HG02973 (cell line): ENCODE measurements around the gene RNF186.

ENCODE experiments used
- ATAC-seq: cut with Tn5 transposase; IDR thresholded peaks from one replicate; pipeline ENCODE4 v1.9.1; 2021; ENCODE audit warnings: moderate library complexity; ENCODE audit not compliant: unreplicated experiment

The RNF186 gene

DNA sequence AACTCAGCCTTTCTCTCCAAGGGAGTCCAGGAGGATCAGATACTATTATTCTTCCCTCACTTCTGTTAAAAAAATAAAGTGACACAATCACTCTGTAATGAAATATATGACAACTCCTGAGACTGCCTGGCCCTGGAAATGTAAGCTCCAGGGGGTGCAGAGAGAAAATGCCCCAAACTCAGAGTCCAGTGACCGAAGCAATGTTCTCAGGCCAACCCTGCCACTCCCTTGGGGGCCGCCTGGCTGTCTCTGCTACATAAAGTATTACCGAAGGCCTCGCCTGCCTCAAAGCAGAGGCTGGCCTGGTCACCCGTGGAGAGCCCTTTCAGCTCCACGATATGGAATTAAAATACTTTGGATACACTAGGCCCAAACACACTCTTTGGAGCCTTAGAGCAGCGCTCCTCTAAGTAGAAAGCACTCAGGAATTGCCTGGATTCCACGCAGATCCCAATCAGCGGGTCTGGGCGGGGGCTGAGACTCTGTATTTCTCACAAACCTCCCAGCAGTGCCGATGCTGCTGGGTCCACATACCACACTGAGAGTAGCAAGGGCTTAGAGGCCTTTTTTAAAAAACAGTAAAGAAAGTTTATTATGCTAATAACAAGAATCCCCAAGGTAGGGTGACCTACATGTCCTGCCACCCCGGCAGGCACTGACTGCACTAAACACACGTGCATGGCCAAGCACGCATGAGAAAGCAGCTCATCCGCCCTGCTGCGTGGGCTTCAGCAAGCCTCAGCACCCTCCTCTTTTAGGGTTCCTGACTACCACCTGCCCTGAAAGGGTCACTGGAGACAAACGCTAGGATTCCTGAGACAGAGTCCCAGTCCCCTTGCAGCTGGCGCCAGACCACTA lies 46.5 kb downstream of the RNF186 start:
- no peak for ATAC-seq

DNA sequence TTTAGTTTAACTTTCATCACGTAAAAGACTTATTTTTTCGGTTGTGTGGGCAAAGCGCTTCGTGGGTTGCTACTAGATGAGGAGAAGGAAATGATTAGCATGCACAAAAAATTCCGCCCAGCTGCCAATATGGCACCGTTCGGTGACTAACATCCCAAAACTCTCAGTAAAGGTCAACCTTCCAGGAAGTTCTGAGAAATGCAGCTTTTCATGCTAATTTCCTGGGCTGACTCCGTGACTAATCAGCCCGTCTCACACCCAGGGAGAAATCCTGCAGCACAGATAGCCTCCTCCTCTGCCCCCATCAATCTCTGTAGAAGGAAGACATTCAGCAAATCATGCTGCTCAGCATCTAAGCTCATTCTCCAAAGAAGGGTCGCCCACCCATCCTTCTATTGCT lies 49.5 kb downstream of the RNF186 start:
- ATAC-seq: no peak

DNA sequence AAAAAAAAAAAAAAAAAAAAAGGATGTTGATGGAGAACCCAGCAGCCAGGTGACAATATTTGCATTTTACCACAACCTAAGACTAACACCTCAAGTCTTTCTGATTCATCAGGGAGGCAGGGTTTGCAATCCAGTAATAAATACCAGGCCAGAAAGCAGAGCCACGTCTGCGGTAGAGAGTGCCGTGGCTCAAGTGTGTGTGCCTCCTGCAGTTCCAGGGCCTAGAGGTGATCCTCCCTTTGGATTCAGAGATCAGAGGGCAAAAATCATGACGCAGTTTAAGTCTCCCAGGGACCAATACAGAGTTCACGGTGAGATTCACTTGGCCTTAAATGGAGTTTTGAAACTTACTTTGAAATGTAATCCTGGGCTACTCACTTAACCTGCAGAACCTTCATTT lies 50.2 kb downstream of the RNF186 start:
- no peak for ATAC-seq
